ENCODE results near the gene BCAS3.

GRCh38 chr17:61323003-61323908, 645.6 kb downstream of the BCAS3 start:
- TF ChIP-seq, protein P1, sequence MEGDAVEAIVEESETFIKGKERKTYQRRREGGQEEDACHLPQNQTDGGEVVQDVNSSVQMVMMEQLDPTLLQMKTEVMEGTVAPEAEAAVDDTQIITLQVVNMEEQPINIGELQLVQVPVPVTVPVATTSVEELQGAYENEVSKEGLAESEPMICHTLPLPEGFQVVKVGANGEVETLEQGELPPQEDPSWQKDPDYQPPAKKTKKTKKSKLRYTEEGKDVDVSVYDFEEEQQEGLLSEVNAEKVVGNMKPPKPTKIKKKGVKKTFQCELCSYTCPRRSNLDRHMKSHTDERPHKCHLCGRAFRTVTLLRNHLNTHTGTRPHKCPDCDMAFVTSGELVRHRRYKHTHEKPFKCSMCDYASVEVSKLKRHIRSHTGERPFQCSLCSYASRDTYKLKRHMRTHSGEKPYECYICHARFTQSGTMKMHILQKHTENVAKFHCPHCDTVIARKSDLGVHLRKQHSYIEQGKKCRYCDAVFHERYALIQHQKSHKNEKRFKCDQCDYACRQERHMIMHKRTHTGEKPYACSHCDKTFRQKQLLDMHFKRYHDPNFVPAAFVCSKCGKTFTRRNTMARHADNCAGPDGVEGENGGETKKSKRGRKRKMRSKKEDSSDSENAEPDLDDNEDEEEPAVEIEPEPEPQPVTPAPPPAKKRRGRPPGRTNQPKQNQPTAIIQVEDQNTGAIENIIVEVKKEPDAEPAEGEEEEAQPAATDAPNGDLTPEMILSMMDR (IDR thresholded peaks at IDR 0.05) = no peak
- TF ChIP-seq POLR2A (IDR thresholded peaks at IDR 0.05) = no peak

Data from body of pancreas (tissue), 4 donors.